HL-60 (cell line): Measurements from ENCODE around the gene TIE1.
A peak's percentile ranks its signal among the peaks of the same experiment; 100 is the strongest.

ENCODE experiments used
- DNase-seq, 2 experiments: peaks; one replicate each; pipeline ENCODE4 v3.0.0-alpha.2; 2010 to 2020; ENCODE audit warnings: low read depth in 1 of 2, low spot score in 1 of 2
- H3K27ac ChIP-seq: fragments of 250-450 bp; sonication (Bioruptor Pico); replicated peaks from 2 replicates; pipeline ENCODE4 v1.5.1; 2020; ENCODE audit warnings: mild to moderate bottlenecking, moderate library complexity
- H3K27me3 ChIP-seq: fragments of 250-450 bp; sonication (Bioruptor Pico); 2 replicates; pipeline ENCODE4 v1.5.1; 2021; ENCODE audit warnings: mild to moderate bottlenecking, moderate library complexity; ENCODE audit not compliant: insufficient read depth, poor library complexity, severe bottlenecking
- H3K4me3 ChIP-seq: replicated peaks from 2 replicates; pipeline ENCODE4 v1.5.1; 2011; ENCODE audit warnings: mild to moderate bottlenecking, control low read depth, low read length; ENCODE audit not compliant: insufficient read depth
- CTCF ChIP-seq: IDR thresholded peaks from one replicate; pipeline ENCODE4 v1.5.1; 2011; ENCODE audit warnings: low read length, control low read depth, inconsistent platforms; ENCODE audit not compliant: insufficient read depth
- GABPA ChIP-seq: IDR thresholded peaks from 2 replicates; pipeline ENCODE4 v1.6.1; 2012; ENCODE audit warnings: low read depth
- POLR2AphosphoS5 ChIP-seq: IDR thresholded peaks from 2 replicates; pipeline ENCODE4 v1.6.1; 2012; ENCODE audit warnings: low read depth
- REST ChIP-seq: IDR thresholded peaks from 2 replicates; pipeline ENCODE4 v1.6.1; 2012; ENCODE audit warnings: low read depth; ENCODE audit not compliant: insufficient replicate concordance
- SPI1 ChIP-seq: IDR thresholded peaks from 2 replicates; pipeline ENCODE4 v1.6.1; 2012; ENCODE audit warnings: low read depth, mild to moderate bottlenecking, borderline replicate concordance

TIE1 gene

GRCh38 chr1:43363935-43364525 lies 63.2 kb downstream of the TIE1 start:
- TF ChIP-seq POLR2AphosphoS5 (no peak), GABPA (no peak), SPI1 (no peak), REST (no peak)
- Histone ChIP-seq H3K27me3 (no peaks in the 10 kb centered on the region), H3K4me3 (no peak overlapping the region), H3K27ac (no peak overlapping the region)
- DNase-seq, result no peak

DNA sequence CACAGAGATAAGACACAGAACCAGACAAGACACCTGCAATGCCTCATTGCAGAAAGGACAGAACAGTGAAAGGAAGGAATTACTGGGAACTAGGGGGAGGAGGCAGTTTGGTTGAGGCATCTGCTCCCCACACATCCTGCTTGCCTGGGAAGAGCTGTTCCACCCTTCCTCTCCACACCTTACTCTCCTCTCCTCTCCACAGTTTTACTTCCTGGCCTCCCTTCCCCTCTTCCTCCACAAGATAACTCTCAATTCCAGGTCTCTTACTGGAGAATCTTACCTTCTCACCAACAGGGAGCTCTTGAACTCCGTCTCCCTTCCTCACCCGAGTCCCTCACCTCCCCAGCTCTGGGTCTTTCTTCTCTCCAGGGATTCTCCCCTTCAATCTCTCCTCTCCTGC lies 64.9 kb downstream of the TIE1 start:
- H3K27ac ChIP-seq, result no peak overlapping the region; the same call in 1 of the 2 replicates

DNA sequence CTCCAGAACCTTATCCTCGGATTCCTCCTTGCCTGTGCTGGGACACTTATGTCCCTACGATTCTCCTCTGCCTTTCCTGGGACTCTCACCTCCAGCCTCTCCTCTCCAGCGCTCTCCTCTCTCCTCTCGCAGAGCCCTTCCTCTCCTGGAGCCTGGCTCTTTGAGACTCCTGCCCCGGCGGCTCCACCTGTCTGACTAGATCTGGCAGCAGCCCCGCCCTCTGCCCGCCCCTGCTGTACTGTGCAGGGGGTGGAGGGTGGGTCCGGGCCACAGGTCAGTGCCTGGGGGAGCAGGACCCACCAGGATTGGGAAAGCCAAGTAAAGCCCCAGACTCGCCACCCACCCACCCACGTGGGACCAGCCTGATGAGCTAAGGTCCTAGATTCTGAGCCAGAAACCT lies 65.4 kb downstream of the TIE1 start:
- TF ChIP-seq CTCF (no peak), GABPA (no peak), SPI1 (no peak), REST (no peak), POLR2AphosphoS5 (no peak)
- Histone ChIP-seq H3K27me3 (no peaks in the 10 kb centered on the region), H3K27ac (peak overlapping the region; percentile 6; the same call in 1 of the 2 replicates), H3K4me3 (peak overlapping the region; percentile 70)
- no peak for DNase-seq

More for the DNA sequence above, 64.9 kb downstream of the TIE1 start:
- no peak for DNase-seq
- TF ChIP-seq POLR2AphosphoS5, result no peak
- TF ChIP-seq SPI1, result no peak
- TF ChIP-seq REST, result no peak
- no peak for TF ChIP-seq CTCF
- no peak for TF ChIP-seq GABPA
- Histone ChIP-seq H3K27me3 (no peaks in the 10 kb centered on the region), H3K4me3 (no peak overlapping the region)
